Endometrium (tissue), 2 donors: Measurements from ENCODE around the gene TENM4.

Experiments
- FAIRE-seq: peaks from 2 replicates; lab custom pipeline; 2012; peaks lifted over from hg19 to GRCh38; lab: Jason Lieb, UNC
- donor health status: control.
- donor health status: control.

TENM4 gene

DNA sequence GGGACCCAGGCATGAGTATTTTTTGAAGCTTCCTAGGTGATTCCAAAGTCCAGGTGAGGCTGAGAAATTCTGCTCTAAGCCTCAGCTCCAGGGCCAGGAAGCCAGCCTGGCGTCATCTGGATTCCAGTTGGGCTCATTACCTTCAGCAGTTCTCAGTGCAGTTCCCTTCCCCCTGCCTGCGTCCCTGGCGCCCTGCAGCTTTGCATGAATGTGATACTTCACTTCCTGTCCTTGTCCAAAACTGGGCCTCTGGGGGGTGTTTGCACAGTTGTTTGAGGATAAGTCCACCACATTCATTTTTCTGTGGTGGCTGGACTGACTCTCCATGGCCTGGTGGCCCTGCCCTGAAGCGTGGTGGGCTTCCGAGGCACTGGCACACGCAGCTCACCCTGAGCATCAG, 98.1 kb downstream of the TENM4 start:
- no peak for FAIRE-seq

DNA sequence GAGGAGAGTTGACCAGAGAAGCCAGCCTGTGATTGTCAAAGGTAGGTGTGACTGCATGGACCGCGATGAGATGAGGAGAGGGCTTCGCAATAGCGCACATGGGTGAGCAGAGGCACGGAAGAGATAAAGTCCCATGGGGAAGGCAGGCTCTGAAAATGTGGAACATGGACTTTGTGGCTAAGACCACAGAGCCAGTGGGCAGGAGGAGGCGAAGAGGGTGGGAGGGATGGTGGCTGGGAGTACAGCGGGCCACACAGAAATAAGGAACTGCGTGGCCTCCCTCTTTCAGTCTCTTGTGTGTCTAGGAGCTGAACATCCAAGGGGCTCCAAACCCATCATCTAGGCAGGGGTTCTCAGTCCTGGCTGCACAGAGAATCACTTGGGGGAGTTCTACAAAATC, 98.6 kb downstream of the TENM4 start:
- no peak for FAIRE-seq

DNA sequence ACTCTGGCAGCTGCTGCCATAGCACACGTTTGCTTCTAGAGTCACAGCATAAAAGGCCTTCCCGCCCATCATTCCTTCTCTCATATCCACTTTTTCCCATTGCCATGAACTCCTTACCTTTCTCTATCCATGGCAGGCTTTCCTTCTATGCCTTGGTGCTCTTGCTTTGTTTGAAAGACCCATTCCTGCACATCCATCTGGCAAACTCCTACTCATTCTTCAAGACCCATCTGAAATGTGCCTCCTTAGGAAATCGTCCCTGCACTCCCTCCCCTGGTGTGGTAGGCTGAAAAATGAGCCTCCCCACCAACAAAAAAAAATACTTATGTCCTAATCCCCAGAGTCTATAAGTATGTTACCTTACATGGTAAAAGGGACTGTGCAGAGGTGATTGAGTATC, 100.3 kb downstream of the TENM4 start:
- no peak for FAIRE-seq

DNA sequence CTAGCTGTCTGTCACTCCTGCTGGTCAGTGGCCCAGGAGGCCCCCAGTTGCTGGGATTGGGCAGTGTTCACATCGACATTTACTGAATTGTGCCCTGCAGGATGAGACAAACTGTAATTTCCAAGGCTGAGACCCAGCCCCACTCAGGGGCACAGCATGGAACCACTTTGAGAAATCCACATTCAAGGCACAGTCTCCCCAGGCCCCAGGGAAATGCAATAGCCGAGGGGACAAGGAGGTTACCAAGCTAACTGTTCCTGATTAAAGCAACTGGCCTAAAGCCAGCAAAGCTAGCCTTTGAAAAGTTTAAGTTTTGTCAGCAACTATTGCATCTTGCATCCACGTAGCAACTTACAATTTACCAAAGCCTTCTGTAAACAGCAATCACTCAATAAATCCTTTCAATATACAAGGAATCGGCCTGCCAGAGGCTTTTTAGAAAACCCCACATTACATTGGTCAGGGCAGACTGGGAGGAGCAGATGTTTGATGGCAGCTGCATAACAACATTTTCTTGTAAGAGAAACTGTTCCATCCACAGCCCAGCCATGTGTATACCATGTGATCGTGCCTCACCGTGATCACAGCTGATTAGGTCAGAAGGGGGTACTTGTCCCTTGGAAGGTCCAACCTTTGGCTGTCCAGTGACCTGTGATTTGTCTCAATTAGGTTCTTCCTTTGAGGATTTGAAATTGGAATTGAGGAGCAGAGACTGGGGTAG, 103.9 kb downstream of the TENM4 start:
- no peak for FAIRE-seq

DNA sequence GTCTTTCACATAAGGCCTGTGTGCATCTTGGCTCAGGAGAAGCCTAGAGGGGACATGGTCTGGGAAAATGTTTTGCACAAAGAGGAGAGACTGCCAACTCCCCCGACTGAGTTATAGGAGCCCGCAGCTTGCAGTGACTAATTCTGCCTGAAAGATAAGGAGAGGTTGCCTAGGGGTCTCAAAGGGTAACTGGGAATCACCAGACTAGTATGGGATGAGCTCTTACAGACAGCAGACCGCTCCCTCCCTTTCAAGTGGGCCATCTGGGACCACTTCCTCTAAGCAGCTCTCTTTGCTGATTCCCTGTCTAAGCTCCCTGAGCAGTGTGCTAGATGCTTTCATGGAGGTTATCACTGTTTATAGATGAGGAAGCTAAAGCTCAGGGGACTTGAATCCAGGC, 105.1 kb downstream of the TENM4 start:
- FAIRE-seq = no peak

DNA sequence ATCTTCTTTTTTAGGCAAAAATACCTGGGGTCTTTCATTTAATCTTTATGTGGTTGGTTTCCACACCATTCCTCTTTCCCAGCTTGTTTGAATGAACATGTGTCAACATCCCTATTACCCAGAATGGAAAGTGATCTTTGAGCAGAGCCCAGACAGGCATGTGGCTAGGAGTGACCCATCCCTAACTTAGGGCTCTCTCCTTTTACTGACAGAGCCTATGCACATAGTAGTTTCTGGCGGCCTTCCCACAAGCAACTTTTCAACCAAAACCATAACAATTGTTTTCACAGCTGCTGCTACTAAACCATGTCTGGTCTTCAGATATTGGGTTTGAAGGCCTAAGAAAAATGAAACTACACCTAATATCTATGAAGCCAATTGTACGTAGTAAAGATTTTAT, 107.5 kb downstream of the TENM4 start:
- no peak for FAIRE-seq

DNA sequence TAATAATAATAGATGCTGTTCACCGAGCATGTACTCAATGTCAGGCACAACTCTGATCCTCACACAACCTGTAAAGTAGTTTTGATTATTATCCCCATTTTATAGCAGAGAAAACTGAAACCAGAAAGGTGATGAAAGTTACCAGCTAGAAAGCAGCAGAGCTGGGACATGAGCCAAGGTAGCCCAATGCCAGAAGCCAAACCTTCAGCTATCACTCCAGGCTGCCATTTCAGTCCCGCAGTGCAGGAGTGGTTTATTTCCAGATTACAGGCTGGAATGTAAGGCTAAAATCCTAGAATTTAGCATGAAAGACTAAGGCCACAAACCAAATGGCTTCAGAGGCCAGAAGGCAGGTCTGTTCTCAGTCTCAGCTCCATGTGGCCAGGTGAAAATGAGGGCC, 108.8 kb downstream of the TENM4 start:
- no peak for FAIRE-seq

DNA sequence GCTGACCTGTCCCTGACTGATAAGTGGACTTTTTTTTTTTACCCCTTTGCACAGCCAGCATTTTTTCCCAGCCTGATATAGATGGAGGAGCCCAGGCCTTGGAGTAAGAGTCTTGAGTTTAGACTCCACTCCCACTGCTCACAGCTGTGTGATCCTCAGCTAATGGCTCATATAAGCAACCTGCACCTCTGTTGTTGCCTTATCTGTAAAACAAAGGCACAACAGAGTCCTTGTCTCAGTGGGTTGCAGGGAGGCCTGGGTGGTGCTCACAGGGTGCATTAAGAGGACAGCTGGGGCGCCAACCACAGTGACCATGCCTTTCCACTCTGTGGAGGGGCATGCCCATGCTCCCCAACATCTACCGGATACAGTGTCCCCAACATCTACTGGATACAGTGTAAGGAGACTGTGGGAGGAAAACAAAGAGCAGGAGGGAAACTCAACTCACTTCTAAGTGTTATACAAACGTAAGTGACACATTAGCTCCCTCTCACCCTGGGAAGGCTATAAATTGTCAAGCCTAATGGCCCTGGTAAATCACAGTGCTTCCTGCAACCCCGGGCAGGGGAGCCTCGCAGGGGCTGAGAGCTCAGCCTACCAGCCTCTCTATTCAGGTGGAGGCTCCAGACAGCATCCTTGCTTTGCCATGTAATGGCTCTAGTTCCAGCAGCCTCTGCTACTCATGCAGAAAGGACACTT, 109.5 kb downstream of the TENM4 start:
- no peak for FAIRE-seq

DNA sequence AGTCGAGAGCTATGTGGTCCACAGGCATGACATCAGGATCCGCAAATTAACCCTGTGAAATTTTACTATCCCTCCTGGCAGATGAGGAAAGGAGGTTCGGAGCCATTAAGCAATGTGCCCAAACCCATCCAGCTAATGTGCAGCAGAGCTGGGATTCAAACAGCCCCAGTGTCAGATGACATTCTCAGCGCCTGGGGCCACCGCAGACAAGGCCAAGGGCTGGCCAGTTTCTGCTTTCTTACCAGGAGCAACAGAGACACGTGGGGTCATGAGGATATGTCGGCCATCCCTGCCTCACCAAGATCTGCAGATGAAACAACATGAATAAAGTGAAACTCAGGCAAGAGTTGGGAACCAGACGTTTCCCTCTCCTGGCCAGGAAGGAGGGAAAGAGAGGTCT, 110.2 kb downstream of the TENM4 start:
- no peak for FAIRE-seq

DNA sequence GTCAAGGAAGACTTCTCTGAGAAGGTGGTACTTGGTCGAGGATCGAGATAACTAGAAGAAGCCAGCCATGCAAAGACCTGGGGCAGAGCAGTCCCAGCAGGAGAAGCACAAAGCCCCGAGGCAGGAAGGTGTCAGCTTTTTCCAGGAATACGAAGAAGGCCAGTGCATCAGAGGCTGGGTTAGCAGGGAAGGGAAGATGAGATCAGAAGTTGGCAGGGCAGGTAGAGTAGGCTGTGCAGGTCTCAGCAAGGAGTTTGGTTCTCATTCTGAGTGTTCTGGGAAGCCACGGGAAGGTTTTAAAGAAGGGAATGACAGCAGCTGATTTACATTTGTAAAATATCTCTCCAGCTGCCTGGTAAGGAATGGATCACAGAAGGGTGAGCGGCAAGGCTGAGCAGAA, 111.3 kb downstream of the TENM4 start:
- FAIRE-seq = no peak

DNA sequence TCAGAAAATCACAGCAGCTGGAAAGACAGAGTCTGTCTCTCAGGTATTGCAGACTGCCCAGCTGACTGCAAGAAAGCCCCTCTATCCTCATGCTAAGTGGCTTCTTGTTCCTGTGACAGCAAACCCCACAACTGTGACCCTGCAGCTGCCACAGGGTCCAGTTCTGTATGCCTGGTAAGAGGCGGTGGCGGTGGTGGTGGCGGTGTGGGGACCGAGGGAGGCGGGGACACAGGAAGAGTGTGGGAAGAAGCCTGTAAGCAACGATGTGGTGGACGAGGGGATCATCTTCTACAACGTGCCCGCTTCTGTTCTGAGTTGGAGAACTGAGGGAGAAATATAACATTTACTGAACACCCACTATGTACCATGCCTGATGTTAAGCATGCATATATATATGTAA, 112.4 kb downstream of the TENM4 start:
- no peak for FAIRE-seq

DNA sequence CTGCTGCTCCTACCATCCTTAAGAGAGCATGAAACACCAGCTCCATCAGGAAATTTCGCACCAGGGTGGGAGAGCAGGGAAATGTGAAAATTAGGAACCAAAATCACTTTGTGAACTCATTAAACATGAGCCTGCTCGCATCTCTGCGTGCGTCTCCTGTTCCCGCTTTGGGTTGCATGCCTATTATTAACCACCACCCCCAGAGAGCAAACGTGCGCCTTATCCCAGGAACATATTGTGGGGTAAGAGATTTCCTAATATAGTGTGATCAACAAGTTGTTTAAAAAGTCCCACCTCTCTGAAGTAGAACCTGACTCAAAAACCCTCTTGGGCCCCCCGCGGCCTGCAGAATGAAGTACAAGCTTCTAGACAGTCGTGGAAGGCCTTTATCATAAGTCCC, 115.0 kb downstream of the TENM4 start:
- no peak for FAIRE-seq

DNA sequence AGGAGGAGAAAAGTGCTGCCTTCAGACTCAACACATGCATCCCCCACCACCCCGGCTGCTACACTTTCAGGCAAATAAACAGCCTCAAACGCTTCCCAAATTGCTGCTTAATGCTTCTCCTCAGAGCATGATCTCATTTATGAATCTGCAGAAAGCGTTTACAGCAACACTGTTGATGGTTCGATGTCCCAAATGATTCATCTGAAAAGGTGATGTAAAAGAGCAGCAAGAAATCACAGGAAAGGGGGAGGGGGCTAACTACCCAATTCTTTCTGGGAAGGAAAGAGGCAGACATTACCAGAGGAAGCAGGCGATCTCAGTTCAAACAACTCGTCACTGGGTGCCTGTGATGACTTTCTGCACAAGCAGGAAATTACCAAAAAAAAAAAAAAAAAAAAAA, 119.6 kb downstream of the TENM4 start:
- no peak for FAIRE-seq

DNA sequence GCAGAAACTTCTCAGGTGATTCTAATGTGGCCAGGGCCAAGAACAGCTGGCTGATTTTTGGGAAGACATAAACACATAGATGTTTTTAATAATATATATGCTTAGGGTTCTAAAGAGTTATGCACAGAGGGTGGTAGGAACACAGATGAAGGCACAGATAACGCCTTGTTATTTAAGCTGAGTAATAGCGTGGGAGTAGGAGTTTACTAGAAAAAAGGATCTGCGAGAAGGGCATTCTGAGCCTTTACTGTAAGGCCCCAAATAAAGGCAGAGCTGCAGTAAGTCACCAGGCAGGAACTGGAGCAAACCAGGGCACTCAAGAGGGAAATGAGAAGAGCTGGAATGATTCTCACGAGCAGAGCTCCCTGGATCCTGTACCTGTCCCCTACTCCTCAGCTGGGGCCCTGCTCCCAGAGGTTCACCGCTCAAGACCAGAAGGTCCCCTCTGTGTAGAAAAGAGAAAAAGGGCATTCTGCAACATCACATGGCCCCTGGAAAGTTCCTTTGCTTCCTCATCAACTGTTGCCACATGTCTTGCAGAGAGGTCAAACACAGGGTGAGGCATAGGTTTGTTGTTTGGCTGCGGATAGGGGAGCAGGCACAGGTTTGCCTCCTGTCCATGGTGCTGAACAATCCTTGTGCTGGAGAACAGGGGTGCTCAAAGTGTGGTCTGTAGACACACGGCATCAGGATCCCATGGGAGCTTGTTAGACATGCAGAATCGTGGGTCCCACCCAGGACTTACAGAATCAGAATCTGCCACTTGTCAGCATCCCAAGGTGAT, 125.7 kb downstream of the TENM4 start:
- no peak for FAIRE-seq

DNA sequence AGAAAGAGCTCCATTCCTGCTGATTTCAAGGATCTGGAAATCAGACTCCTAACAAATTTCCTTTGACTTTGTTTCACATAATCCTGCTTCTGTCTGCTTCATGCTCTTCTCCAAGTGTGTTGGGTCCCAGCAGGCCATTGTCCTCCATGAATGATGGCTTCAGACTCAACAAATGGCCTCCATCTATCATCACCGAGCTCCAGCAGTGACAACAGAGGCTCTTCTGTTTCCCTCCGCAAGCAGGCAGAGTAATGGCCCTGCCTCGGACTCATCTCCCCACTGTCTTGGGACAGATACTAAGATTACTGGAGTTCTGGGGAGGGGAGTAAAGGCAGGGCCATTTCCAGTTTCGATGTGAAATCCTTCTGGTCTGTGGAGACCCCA, 127.3 kb downstream of the TENM4 start:
- no peak for FAIRE-seq

DNA sequence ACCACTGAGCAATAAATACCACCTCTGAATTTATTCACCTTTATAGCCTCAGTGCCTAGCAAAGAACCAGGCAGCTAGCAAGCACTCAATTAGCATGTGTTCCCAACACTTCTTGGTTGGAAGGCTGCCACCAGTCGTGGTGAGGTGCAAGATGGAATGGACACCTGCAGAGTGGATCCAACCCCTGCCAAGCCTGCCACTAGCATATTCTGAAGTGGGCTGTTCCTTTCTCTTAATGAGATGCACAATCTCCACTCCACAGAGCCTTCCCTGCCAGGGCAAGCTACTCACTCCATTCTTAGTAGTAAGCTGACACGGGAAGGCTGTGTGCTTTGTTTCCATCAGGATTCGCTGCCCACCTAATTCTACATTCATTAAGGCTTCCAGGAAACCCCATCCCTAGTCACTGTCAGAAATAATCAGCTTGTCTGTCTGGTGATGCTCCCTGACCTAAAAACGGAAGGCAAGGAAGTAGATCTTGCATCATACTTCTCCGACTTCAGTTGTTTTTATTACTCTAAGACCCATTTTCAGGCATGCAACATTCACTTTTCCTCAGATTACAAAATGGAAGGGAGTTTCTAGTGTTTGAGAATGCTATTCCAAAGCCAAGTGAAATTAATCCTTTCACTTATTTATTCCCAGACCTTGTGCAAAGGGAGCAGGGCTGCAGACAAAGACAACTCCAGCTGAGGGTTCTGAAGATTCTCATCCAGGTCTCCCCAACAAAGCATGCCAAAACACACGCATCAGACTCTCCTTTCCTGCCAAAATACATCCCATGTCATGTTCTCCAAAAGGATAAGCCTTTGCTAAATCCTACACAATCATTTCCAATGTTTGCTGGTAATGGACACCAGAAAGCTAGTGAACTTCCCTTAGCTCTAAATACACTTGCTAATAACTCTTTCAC, 128.0 kb downstream of the TENM4 start:
- FAIRE-seq = no peak

DNA sequence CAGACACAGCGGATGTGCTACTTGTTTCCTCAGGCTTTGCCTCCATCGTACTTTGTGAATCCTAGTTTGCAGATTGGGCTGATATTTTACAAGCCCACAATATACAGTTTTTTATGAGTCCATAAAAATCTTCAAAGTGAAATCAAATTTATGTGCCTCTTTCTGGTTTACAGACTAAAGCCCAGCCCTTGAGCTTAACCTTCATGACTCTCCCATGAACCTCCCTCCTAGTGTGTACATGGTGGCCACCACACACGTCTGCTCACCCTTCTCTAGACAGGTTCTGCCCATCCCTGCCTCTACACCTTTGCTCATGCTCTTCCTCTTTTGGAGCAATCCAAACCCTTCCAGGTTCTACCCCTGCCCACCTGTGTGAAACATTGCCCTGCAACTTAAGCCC, 129.4 kb downstream of the TENM4 start:
- no peak for FAIRE-seq

DNA sequence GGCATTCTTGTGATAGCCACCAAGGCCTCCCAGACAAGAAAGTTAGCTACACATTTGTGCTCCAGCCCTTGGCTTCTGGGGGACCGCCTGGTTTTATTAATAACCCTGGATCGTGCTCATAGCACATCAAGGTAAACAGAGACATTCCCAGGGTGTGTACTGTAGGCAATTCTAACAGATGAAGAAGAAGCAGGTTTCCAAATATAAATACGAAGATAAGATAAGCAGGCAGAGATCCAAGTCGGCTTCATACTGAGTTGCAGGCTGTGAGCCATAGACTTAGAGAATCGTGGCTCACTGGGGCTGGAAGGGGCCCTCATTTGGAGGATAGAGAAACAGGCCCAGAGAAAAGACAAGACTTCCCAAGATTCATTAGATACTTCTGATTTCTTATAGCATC, 131.4 kb downstream of the TENM4 start:
- FAIRE-seq = no peak

DNA sequence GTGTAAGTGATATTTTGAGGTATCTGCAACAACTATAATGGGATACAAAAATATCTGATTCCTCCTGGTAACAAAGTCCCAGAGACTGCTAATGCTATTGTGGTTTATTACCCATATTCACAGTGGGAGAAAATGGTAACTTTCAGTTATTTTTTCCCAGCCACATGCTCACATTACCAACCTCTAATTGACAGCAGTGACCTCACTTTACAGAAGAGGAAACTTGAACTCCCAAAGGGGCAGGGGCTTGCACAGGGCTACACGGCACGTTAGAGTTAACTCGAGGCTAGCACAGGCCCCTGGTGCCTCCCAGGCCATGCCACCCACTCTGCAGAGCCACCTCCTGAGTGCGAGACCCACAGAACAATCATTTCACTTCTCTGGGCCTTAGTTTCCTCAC, 132.4 kb downstream of the TENM4 start:
- FAIRE-seq = no peak

DNA sequence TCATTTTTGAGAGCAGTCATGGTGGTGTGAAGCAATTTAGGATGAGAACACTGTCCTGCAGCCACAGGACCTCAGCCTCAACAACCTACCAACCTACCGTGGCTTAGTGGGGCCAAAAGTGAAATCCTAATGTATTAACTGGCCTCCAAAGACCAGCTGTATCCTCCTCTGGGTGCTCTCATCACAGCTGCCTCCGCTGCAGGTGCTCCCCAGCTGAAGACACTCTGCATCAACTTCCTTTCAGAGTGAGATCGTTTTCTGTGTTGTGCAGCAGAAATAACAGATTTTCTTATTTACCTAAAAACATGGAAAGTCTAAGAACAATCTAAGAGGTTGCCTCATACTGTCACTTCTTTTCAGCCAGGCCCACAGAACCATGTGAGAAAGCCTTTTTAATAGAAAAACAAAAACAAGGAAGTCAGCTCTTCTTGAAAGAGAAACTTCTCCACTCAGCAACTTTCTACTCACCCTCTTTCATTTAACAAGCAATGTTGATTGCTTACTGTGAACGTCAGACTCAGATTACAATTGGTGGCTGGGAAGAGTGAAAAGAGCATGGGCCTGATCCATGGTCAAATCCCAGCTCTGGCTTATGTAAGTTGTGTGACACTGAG, 136.1 kb downstream of the TENM4 start:
- no peak for FAIRE-seq

DNA sequence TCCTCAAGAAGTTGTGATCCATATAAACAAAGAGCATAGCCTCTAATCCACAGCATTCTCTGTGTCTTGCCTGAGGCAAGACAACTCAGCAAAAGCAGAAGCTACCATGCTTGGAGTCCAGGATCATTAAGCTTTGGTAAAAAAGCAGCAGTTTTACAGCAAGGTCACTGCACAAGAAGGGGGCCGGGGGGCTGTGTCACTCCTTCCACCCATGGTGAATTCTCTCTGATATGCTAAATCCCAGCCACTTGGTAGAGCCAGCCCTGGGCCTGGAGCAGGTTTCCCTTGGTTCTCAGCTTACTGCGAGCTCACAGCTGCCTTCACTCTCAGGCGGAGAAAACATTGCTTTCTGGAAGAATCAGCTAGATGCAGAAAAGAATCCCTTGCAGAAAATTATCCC, 144.7 kb downstream of the TENM4 start:
- no peak for FAIRE-seq
